ENCODE measurements around the gene RBP2.

DNA sequence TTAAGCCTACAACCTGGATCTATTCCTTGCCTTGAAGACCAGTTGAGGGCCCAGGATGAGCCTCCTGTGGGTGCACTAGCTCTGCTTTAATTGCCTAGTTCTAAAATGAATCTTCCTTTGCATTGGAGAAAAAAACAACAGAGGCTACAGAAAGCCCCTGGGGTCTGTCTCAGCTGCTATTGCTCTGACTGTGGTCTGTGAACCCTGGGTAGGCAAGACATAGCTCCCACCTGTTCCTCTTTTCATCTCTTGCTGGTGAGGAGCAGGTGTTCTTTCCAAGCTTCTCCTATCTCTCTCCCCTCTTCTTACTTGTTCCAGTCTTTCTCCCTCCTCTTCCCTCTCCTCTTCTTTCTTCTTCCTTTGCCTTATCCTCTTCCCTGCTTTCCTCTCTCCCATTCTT lies 28.8 kb downstream of the RBP2 start:
- TF ChIP-seq, protein P1, sequence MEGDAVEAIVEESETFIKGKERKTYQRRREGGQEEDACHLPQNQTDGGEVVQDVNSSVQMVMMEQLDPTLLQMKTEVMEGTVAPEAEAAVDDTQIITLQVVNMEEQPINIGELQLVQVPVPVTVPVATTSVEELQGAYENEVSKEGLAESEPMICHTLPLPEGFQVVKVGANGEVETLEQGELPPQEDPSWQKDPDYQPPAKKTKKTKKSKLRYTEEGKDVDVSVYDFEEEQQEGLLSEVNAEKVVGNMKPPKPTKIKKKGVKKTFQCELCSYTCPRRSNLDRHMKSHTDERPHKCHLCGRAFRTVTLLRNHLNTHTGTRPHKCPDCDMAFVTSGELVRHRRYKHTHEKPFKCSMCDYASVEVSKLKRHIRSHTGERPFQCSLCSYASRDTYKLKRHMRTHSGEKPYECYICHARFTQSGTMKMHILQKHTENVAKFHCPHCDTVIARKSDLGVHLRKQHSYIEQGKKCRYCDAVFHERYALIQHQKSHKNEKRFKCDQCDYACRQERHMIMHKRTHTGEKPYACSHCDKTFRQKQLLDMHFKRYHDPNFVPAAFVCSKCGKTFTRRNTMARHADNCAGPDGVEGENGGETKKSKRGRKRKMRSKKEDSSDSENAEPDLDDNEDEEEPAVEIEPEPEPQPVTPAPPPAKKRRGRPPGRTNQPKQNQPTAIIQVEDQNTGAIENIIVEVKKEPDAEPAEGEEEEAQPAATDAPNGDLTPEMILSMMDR (IDR thresholded peaks at IDR 0.05), result no peak
- TF ChIP-seq POLR2A (IDR thresholded peaks at IDR 0.05), result no peak

Data from lower leg skin (tissue), 3 donors.